Glomerular visceral epithelial cell (primary cell): Measurements from ENCODE around the gene CCDC192.

ENCODE experiments used
- DNase-seq: peaks from one replicate; pipeline ENCODE4 v3.0.0-alpha.2; 2016; ENCODE audit errors: extremely low spot score

Gene CCDC192

DNA sequence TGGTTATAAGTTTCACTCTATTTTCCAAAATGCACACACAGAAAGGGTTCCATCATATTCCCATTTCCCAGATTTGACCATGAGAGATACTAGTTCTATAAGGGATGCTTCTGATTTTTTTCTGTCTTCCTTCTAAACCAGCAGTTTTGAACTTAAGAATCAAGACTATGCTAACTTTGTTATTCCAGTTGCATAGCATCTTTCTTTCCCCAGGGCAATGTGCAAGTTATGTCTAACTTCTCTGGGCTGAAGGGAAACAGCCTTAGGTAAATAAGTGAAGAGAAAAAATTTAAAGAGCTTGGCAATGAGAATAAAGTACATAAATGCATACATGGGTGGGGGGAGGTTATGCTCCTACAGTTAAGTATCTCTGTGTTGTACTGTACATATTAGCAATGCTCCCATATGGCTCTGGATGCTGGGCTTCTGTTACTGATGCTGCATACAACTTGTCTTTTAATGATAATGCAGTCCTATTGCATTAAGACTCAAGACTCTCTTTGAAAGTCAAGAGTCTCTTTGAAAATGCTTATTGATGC, 254.6 kb downstream of the CCDC192 start:
- no peak for DNase-seq

DNA sequence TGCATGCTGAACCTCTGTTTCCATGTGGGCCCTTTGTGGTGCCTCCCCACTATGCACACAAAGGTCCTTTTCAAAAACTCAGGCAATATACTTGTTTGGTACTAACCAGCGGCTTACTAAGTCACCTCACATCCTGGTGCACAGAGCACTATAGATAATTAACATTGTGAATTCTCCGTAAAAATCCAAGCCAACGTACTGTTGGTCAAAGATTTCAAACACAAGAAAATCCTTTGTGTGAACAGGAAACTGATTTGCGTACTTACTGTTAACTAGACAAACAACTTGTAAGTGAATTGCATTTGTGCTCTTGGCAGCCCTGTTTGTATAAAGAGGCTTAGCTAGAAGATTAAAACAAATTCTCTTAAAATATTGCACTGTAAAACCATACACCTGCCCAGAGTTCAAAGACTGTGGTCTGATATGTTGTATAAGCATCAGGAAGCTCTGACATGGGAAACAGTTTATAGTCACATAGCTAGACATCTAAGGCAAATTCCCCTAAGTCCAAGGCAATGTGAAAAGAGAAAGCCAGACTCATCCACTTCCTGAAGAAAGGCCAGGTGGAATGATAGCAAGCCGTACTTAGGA, 255.3 kb downstream of the CCDC192 start:
- no peak for DNase-seq

DNA sequence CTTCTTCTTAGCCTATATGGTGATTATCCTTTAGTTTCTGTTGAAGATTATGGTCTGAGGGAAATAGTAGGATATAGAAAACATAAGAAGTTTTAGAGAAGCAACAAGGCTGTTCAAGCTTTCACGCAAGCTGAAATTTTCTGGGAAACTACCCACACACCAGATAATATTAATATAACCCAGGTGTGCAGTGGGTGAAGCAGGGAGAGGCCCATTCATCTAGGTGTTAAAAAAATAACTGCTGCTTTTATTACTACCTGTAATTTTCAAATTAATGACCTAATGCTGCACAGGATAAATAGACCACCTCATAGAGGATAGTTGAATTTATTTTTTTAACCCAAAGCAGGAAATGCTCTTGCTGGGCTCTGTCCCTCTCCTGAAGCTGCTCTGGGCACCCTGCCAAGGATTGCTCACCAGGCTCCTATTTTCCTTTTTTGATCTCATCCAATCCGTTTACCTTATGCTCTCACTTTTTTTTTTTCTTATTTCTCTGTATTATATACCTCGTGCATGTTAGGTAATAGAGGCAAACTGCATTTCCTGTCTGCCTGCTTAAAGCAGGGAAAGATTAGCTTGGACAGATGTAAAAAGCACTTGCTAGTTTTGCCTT, 256.1 kb downstream of the CCDC192 start:
- peak; percentile 93 for DNase-seq

DNA sequence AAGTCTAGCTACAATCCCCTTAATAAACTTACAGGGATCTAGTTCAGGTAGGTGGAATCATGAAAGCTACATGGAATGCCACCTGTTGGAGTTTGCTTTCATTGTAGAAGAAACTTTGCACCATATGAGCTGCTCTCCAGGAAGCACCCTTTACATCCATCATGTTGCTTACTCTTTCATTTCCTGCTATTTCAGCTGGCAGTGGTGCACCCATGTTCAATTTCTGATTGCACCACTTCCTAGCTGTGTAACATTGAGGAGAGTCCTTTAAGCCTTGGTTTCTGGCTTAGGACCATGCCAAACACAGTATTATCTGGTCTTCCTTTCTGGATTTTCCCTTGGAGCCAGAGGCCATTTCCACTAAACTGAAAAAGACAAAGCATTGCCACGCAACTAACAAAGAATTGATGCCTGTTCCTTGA, 257.1 kb downstream of the CCDC192 start:
- DNase-seq: no peak

DNA sequence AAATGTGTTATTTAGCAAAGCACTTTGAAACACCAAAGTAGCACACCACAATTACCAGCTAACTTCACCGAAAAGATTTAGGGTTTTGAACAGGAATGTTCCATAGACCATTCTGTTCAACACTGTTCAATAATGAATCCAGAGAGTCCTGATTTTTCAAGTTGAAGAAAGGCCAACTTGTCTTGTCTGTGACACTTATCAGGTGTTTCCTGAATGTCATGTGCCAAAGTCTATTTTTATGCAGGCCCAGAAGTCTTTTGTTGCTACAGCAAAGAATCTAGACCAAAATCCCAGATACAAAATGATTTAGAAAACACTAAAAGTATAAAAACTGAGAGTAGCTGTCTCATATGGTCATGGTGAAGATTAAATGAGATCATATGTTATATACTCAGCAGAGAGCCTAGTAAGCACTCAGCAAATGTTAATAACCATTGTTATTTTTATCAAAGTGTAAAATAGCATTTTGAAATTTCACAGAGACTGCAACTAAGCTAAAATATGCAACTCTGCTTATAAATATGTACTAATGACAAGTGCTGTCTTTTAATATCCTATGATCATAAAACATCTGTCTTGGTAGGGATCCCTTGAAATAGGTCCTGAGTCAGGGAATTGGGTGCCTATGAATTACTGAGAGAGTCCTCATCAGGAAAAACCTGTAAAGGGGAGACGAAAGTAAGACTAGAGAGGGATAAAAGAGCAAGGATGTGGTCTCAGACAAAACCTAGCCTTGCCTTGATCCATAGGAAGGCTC, 258.0 kb downstream of the CCDC192 start:
- DNase-seq: no peak

DNA sequence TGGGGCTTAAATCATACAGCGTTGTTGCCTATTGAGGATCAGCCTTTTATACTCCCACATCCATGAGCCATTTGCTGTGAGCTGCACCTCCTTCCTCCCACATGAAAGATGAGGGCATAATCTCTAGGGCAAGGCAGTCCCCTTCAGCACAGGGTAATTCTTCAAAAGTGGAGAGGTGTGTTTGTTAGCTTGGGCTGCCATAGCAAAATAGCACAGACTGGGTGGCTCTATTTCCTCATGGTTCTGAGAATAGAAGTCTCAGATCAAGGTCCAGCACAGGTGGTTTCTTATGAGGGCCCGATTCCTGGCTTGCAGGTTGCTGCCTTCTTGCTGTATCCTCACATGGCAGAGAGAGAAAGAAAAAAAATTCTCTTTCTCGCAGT, 258.6 kb downstream of the CCDC192 start:
- DNase-seq: no peak

DNA sequence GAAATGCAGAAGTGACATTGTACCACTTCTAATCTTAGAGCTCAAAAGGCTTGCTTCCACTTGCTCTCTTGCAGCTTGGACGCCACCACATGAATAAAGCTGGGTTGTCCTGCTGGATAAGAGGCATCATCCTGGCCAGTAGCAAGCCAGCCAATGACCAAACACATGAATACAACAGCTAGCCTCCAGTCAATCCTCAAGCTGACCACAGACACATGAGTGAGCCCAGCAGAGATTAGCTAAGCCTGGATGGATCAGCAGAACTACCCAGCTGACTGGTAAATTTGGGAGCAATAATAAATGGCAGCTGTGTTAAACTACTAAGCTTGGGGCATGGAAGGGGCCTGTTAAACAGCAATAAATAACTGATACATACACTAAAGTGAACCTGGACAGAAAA, 259.3 kb downstream of the CCDC192 start:
- no peak for DNase-seq

DNA sequence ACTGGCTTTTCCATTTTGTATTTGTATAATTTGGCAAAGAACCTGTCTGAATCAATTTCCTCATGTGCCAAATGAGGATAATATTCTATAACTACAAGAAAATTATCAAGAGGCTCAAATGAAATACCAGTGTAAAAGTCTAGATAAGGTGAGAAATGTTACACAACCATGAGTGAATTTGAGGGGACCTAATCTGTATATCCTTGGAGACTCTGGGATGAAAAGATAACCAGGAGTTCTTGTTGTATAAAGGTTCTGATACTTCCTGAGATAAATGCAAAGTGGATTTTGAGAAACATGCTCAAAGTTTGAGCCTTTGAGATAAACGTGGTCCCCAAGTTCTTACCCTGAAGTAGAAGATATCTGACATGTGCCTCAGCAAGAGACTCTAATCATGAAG, 260.0 kb downstream of the CCDC192 start:
- no peak for DNase-seq

DNA sequence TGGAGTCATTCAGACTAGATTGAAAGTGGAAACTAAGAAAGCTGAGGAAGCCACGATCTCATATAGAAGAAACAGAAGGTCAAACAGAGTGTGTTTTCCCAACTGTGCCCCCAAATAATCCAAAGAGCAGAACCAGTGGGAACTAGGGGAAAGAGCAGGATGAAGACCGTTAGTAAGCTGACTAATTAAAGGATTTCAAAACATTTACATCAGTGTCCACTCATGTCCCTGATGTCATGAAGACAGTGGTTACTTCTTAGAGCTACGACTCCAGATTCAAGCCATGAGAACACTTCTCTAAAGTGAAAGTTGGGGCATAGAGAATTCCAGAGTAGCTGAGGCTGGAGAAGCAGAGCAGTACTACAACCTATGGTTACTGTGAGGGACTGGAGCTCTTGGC, 260.7 kb downstream of the CCDC192 start:
- no peak for DNase-seq

DNA sequence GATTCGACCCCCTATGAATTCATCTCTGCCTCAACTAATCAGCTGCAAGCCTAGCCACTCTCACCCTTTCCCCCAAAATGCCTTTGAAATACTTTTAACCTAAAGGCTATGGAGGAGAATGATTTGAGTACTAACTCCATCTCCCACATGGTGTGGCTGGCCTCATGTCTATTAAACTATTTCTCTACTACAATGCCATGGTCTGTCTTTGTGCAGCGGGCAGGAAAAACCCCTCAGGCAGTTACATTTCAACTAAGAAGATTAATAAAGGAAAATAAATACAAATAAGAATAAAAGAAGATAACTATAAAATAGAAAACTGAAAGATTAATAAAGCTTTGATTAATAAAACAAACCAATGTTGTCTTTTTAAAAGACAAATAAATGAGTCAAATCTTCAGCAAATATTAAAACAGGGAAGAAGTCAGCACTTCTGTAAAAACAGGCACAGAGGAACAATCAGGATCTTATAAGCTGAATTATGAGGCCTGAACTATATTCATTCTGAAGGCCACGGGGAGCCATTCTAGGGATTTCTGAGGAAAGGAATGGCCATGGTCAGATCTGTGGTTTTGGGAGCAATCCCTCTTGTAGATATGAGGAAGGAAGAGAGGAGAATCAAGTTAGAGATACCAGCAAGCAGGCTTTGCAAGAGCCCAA, 264.3 kb downstream of the CCDC192 start:
- DNase-seq: no peak

DNA sequence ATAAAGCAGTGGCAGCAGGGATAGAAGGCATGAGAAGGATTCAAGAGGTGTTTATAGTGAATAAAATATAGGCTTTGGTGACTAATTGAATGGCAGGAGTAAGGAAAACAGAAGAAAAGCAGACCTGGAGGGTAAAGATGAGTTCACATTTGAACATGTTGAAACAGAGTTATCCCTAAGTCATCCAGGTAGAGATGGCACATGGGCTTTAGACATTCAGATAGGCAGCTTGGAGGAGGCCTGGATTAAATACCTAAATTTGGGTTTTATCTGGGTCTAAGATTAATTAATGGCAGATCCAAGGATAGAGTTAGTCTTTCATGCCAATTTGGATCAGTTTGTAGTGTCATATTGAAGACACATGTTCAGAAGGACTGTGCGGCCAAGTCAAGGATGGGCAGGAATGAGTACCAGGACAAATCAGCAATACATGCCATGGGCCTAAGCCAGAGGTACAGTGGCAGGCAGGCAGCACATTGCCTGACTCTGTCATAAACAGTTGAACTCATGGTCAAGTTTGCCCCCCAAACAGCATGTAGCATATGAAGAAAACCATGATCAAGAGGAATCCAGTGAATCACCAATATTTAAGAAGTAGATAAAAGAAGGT, 264.9 kb downstream of the CCDC192 start:
- DNase-seq: no peak

DNA sequence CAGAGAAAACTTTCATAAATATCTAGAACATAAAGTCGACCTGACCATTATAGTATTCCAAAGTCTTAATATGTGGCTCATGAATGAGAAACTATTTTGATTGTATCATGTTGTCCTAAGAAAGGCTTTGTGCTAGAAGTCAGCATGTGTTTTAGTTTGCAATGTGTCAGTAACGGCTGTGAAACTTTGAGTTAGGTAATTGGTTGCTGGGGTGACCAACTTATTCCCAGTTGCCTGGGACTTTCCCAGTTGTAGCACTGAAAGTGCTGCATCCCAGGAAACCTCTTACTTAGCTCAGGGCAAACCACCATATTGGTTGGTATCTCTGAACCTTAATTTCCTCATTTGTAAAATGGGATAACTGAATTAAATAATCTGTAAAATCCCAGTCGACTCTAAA, 265.8 kb downstream of the CCDC192 start:
- DNase-seq: no peak

DNA sequence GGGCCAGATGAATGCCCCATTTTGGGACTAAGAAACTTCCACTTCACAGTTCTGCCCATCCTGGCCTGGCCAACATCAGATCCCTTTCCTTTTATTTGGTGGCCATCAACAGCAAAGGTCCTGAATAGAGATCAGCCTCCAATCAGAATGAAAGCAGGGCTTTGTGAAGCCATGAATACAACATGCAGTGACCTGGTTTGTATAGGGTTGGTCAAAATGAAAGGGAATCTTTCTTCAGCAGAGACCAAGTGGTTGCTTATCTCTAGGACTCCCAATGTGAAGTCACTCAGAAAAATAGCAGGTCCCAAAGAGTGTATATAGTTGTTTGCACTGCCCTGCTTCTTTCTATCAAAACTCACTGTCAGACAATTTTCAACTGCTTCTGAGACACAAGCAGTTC, 266.5 kb downstream of the CCDC192 start:
- no peak for DNase-seq

DNA sequence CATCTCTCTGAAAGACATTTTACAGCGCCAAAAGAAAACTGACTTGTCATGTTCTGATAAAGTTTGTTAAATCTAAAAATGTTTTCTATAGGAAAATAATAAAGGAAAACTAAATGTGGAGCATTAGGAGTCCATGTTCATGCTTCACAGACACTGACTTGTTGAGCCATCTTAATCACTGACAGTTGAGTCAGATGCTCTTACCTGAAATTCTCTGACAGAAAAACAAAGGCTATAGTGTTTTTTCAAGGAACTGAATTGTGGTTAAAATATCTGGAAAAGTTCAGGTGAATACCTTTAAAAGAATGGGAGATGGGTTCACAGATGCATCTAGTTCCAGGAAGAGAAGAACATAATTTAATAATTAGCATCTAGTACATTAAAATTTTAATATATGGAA, 266.9 kb downstream of the CCDC192 start:
- DNase-seq: no peak

DNA sequence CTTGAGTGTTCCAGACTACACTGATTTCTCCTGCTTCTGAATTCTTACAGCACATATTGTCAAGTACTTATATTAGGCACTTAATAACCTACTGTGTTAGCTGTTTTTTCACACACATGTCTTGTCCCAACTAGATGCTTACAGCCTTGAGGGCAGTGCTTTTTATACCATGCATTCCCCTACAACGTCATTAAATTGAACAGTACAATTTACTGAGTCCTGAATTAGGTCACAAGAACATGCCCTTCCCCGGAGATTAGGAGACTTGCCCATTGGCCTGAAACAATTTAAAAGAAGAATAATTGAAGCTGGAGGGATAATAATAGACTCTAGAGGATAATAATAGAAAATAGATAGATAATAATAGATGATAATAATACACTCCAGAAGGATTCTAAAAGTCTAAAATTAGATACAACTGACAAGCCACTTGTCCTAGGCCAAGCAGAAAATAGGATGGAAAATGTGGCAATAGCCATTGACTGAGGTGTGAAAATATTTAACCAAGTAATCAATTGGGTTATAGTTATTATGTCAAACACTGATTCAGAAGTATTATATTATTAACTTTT, 267.7 kb downstream of the CCDC192 start:
- DNase-seq: no peak

DNA sequence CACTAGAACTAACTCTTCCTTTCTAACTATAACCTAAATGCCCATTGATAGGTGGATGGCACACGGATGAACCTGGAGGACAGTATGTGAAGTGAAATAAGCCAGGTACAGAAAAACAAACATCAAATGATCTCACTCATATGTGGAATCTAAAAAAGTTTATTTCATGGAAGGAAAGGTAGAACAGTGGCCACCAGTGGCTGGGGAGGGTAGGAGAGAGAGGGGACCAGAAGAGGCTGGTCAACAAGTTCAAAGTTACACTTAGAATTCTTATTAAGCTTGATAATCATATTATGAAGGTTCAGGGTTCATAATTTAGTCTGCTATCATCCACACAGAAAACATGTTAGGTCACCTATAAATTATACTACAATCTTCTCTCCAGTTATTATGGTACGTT, 272.8 kb downstream of the CCDC192 start:
- no peak for DNase-seq

DNA sequence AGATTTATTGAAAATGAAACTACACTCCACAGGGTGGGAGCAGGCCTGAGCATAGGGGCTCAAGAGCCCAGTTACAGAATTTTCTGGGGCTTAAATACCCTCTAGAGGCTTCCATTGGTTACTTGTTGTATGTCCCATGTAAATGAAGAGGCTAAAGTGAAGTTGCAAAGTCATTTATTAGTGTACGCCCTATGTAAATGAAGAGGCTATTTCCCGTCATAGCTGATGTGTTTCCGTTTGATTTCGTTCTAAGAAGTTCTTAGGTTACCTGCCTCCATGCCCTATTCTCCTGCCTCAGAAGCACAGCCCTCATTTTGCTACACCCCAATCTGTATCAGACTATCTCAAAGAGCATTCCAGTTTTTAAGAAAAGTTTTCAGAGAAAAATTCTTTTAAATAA, 273.3 kb downstream of the CCDC192 start:
- DNase-seq: no peak

DNA sequence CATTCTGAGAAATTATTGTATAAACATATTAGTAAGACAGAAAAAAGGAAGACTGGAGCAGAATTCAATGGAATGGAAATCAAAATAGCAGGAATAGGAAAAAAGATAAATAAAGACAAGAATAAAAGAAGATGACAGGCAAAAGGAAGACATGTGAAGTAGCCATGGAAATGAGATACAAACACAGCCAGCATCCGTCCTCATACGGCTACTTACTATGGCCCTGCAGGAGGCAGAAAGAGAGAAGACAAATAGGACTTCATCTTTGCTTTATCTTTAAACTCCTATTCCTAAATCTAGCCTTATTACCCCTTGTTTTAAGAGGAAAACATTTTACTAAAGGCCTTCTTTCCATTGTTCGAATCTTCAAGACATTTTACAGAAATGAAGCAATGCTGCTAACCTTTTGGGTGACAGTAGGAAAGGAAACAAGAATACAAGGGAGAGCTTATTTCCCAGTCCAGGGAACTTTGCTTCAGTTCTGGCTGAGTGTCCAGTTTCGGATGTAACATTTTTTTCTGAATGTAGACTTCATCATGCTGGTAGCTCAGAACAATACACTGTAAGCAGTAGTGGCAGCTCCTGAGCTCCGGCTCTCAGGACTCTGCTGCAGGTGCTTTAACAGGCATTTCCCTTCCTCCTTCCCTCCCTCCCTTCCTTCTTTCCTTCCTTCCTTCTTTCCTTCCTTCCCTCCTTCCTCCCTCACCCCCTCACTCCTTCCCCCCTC, 274.0 kb downstream of the CCDC192 start:
- DNase-seq: no peak

DNA sequence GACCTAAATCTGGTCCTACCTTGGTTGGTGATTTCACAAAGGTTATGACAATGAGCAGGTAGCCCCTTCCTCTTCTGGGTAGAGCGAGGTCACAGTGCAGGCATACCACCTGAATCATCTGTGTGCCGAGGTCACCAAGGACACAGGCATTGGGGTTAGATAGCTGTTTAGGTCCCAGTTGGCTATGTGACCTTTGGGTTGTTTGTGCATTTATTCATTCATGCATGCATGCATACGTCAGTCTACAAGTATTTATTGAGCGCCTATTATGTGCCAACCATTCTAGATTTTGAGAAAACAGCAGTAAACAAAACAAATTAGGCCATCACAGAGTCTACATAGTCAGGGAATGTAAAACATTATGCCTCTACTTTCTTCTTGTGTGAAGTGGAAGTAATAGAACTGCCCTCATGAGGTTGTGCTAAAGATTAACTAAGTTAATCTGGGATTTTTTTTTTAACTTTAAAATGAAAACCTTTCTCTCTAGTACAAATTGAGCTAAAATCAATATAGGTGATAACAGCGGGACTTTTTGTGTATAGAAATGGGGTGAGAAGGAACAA, 275.6 kb downstream of the CCDC192 start:
- no peak for DNase-seq

DNA sequence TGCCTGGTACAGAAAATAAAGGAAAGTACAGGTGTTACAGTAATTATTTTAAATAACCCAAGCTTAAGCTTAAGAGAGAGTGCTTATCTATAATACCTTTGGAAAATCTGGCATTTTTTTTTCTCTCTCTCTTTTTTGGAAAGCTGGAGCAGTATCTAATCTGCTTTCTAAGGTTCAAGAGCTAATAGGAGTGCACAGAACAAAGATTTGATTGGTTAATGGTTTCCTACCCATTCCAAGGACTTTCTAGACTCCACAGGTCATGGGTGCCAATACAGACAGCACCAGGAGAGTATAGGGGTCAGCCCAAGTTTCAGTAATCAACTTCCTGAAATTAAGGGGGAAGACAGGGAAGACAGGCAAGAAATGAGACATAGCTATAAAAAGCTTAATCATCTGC, 276.3 kb downstream of the CCDC192 start:
- DNase-seq: no peak

DNA sequence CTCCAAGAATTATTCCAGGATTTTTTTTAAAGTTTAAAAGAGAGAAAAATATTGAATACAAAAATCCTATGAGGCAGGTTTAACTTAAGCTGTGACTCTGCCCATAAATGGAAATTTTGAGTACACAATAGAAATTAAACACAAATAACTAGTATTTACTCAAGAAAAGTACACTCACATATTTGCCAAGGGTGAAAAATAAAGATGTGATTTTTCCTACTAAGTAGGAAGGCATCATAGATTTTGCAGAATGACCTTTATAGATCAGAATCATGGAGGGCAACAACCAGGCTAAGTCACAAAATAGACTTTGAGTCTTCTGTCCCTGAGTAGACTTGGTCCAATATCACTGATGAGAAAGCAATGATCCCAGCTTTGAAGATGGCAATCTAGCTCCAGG, 277.7 kb downstream of the CCDC192 start:
- no peak for DNase-seq
